Measurements from ENCODE around the gene GARNL3. TPM values are rescaled to one million over a fixed set of nuclear protein-coding genes. Genes with fewer than 3 reads are reported as not detected.

GARNL3 gene
- total and polyA plus RNA-seq, 2 of the 13 experiments (the other 11 are each of a cell fraction or from before 2014, with no cell fraction given) = 3.9 to 11.0 TPM

DNA sequence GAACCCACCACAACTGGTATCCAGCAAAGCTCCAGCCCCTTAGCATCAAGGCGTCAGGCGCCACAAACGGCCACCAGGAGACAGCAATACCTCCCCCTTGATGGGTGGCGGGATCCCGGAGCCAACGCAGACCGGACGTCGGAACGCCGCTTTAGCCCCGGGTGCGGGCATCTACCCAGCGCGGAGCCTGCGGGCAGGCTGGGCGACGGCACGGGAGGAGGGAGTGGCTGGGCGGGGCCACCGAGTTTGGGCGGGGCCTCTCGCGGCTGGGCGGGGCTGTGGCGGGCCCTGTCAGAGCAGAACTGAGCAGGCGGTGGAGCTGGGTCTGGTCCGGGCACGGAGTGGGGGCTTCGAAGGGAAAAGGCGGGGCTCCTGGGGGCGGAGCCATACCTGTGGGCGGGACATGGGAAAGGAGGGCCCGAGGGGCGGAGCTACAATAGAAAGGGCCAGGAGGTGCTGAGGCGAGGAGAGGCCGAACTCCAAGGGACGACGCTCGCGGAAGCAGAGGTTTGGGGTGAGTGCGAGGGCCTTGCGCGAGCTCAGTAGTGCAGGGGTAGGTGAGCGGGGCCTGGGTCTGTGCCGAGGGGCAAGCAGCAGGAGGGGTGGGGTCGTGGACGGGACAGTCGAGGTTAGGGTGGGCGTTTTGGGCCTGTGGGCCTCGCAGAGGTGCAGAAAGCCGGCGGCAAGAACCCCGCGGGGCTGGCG is 40.2 kb upstream of the GARNL3 start (continued):
- no peak for TF ChIP-seq EP300 (IDR thresholded peaks at IDR 0.05; ENCODE audit: low read depth in 2 of 2, low read length in 2 of 2)
- TF ChIP-seq EP300 (CRISPR knock-in tag; IDR thresholded peaks at IDR 0.05; ENCODE audit: borderline replicate concordance) = no peak
- no peak for TF ChIP-seq SMYD3 (CRISPR knock-in tag; IDR thresholded peaks at IDR 0.05)
- TF ChIP-seq MZF1 (CRISPR knock-in tag; IDR thresholded peaks at IDR 0.05; ENCODE audit: borderline replicate concordance) = no peak
- no peak for TF ChIP-seq SRSF1 (optimal IDR thresholded peaks at IDR 0.05; ENCODE audit: low read depth, low read length)
- TF ChIP-seq, protein P1, sequence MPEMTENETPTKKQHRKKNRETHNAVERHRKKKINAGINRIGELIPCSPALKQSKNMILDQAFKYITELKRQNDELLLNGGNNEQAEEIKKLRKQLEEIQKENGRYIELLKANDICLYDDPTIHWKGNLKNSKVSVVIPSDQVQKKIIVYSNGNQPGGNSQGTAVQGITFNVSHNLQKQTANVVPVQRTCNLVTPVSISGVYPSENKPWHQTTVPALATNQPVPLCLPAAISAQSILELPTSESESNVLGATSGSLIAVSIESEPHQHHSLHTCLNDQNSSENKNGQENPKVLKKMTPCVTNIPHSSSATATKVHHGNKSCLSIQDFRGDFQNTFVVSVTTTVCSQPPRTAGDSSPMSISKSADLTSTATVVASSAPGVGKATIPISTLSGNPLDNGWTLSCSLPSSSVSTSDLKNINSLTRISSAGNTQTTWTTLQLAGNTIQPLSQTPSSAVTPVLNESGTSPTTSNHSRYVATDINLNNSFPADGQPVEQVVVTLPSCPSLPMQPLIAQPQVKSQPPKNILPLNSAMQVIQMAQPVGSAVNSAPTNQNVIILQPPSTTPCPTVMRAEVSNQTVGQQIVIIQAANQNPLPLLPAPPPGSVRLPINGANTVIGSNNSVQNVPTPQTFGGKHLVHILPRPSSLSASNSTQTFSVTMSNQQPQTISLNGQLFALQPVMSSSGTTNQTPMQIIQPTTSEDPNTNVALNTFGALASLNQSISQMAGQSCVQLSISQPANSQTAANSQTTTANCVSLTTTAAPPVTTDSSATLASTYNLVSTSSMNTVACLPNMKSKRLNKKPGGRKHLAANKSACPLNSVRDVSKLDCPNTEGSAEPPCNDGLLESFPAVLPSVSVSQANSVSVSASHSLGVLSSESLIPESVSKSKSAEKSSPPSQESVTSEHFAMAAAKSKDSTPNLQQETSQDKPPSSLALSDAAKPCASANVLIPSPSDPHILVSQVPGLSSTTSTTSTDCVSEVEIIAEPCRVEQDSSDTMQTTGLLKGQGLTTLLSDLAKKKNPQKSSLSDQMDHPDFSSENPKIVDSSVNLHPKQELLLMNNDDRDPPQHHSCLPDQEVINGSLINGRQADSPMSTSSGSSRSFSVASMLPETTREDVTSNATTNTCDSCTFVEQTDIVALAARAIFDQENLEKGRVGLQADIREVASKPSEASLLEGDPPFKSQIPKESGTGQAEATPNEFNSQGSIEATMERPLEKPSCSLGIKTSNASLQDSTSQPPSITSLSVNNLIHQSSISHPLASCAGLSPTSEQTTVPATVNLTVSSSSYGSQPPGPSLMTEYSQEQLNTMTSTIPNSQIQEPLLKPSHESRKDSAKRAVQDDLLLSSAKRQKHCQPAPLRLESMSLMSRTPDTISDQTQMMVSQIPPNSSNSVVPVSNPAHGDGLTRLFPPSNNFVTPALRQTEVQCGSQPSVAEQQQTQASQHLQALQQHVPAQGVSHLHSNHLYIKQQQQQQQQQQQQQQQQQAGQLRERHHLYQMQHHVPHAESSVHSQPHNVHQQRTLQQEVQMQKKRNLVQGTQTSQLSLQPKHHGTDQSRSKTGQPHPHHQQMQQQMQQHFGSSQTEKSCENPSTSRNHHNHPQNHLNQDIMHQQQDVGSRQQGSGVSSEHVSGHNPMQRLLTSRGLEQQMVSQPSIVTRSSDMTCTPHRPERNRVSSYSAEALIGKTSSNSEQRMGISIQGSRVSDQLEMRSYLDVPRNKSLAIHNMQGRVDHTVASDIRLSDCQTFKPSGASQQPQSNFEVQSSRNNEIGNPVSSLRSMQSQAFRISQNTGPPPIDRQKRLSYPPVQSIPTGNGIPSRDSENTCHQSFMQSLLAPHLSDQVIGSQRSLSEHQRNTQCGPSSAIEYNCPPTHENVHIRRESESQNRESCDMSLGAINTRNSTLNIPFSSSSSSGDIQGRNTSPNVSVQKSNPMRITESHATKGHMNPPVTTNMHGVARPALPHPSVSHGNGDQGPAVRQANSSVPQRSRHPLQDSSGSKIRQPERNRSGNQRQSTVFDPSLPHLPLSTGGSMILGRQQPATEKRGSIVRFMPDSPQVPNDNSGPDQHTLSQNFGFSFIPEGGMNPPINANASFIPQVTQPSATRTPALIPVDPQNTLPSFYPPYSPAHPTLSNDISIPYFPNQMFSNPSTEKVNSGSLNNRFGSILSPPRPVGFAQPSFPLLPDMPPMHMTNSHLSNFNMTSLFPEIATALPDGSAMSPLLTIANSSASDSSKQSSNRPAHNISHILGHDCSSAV (CRISPR knock-in tag; IDR thresholded peaks at IDR 0.05; ENCODE audit: borderline replicate concordance) = 0 out of 2 replicates have a peak, but pooled peaks have one; percentile 28
- TF ChIP-seq KMT2B (CRISPR knock-in tag; IDR thresholded peaks at IDR 0.05) = no peak
- no peak for TF ChIP-seq TSC22D2 (CRISPR knock-in tag; IDR thresholded peaks at IDR 0.05; ENCODE audit: borderline replicate concordance)
- no peak for TF ChIP-seq ZNF816 (CRISPR knock-in tag; IDR thresholded peaks at IDR 0.05; ENCODE audit: borderline replicate concordance)
- no peak for TF ChIP-seq RFX3 (CRISPR knock-in tag; IDR thresholded peaks at IDR 0.05)
- TF ChIP-seq CAMTA2 (CRISPR knock-in tag; IDR thresholded peaks at IDR 0.05; ENCODE audit: borderline replicate concordance) = no peak
- TF ChIP-seq PHF5A (CRISPR knock-in tag; IDR thresholded peaks at IDR 0.05; ENCODE audit: low read depth, unreplicated experiment) = no peak
- TF ChIP-seq, protein P2, sequence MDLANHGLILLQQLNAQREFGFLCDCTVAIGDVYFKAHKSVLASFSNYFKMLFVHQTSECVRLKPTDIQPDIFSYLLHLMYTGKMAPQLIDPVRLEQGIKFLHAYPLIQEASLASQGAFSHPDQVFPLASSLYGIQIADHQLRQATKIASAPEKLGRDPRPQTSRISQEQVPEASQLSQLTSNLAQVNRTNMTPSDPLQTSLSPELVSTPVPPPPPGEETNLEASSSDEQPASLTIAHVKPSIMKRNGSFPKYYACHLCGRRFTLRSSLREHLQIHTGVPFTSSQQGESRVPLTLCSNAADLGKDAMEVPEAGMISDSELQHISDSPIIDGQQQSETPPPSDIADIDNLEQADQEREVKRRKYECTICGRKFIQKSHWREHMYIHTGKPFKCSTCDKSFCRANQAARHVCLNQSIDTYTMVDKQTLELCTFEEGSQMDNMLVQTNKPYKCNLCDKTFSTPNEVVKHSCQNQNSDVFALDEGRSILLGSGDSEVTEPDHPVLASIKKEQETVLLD (CRISPR knock-in tag; IDR thresholded peaks at IDR 0.05; ENCODE audit: low read depth) = no peak
- TF ChIP-seq HNRNPH1 (optimal IDR thresholded peaks at IDR 0.05; ENCODE audit: low read depth, low read length) = no peak
- no peak for TF ChIP-seq KLF6 (CRISPR knock-in tag; IDR thresholded peaks at IDR 0.05)
- TF ChIP-seq ZNF567 (CRISPR knock-in tag; IDR thresholded peaks at IDR 0.05; ENCODE audit: borderline replicate concordance) = no peak
- TF ChIP-seq ZSCAN29 (CRISPR knock-in tag; conservative IDR thresholded peaks at IDR 0.05) = no peak
- TF ChIP-seq EZH2 (conservative IDR thresholded peaks at IDR 0.05; ENCODE audit: low read depth, low read length) = no peak
- no peak for TF ChIP-seq ZNF207 (IDR thresholded peaks at IDR 0.05; ENCODE audit: borderline replicate concordance)
- TF ChIP-seq TBX2 (CRISPR knock-in tag; IDR thresholded peaks at IDR 0.05; ENCODE audit: borderline replicate concordance) = peak; percentile 64
